WTC11 (cell line): Measurements from ENCODE around the gene SCD5.

ENCODE experiments used
- ELF4 ChIP-seq: sonication (generic); formaldehyde crosslinking; IDR thresholded peaks from 2 replicates; pipeline ENCODE4 v1.8.1; 2022; ENCODE audit warnings: low read depth, mild to moderate bottlenecking, moderate library complexity, missing genetic modification reagents
- NFATC4 ChIP-seq: fragments of 250-450 bp; sonication (Bioruptor Pico); IDR thresholded peaks from 2 replicates; pipeline ENCODE4 v1.9.0; 2021; ENCODE audit warnings: mild to moderate bottlenecking
- TF ChIP-seq, protein P1 (sequence below): sonication (generic); formaldehyde crosslinking; IDR thresholded peaks from 2 replicates; pipeline ENCODE4 v1.8.0; 2023; ENCODE audit warnings: mild to moderate bottlenecking, missing genetic modification reagents

DNA sequence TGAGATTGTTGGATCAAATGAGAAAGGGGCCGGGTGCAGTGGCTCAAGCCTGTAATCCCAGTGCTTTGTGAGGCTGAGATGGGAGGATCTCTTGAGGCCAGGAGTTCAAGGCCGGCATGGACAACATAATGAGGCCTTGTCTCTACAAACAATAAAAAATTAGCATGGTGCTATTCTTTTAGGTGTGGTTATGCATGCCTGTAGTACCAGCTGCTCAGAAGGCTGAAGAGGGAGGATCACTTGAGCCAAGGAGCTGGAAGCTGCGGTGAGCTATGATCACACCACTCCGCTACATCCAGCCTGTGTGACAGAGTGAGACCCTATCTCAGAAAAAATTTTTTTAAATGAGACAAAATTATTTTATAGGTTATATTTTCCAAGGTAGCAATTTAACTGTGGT lies 187.1 kb downstream of the SCD5 start:
- TF ChIP-seq ELF4 (CRISPR knock-in tag), result no peak
- no peak for TF ChIP-seq NFATC4 (CRISPR knock-in tag)
- TF ChIP-seq, protein P1, sequence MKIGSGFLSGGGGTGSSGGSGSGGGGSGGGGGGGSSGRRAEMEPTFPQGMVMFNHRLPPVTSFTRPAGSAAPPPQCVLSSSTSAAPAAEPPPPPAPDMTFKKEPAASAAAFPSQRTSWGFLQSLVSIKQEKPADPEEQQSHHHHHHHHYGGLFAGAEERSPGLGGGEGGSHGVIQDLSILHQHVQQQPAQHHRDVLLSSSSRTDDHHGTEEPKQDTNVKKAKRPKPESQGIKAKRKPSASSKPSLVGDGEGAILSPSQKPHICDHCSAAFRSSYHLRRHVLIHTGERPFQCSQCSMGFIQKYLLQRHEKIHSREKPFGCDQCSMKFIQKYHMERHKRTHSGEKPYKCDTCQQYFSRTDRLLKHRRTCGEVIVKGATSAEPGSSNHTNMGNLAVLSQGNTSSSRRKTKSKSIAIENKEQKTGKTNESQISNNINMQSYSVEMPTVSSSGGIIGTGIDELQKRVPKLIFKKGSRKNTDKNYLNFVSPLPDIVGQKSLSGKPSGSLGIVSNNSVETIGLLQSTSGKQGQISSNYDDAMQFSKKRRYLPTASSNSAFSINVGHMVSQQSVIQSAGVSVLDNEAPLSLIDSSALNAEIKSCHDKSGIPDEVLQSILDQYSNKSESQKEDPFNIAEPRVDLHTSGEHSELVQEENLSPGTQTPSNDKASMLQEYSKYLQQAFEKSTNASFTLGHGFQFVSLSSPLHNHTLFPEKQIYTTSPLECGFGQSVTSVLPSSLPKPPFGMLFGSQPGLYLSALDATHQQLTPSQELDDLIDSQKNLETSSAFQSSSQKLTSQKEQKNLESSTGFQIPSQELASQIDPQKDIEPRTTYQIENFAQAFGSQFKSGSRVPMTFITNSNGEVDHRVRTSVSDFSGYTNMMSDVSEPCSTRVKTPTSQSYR (CRISPR knock-in tag), result no peak
